ENCODE results near the gene PAX1. TPM values are rescaled to one million over a fixed set of nuclear protein-coding genes. Genes with fewer than 3 reads are reported as not detected.

The PAX1 gene
- total RNA-seq, 2 experiments from 2014 or later, result not detected

- Histone ChIP-seq H3K27ac (ENCODE audit: low read depth, low read length, poor library complexity, severe bottlenecking) (no peak overlapping the region), H3K4me1 (ENCODE audit: insufficient read depth, low read length, poor library complexity, severe bottlenecking) (no peaks in the 10 kb centered on the region), H3K79me2 (ENCODE audit: insufficient read depth, low read depth, low read length) (no peaks in the 10 kb centered on the region), H3K9me3 (ENCODE audit: low read length) (no peaks in the 10 kb centered on the region), H3K4me3 (ENCODE audit: low read depth, low read length, poor library complexity, severe bottlenecking) (no peak overlapping the region), H2AFZ (ENCODE audit: low read length) (no peak overlapping the region), H3K4me2 (ENCODE audit: low read length) (no peak overlapping the region), H4K20me1 (ENCODE audit: insufficient read depth, low read length) (no peaks in the 10 kb centered on the region), H3K9me2 (ENCODE audit: insufficient read depth, low read length) (no peaks in the 10 kb centered on the region), H3K36me3 (ENCODE audit: insufficient read depth, low read length) (no peaks in the 10 kb centered on the region)
- no TSS peak for BruUV-seq (replicated peaks)
- POLR2A ChIA-PET, result no interaction called here
- intact Hi-C loops (cut with micrococcal nuclease; ENCODE audit: unreplicated experiment), result no loop called here
- DNase-seq (ENCODE audit: low spot score), result no peak
- no peak for TF ChIP-seq EZH2phosphoT487 (IDR thresholded peaks at IDR 0.05; ENCODE audit: borderline replicate concordance, low read depth, low read length)
- no peak for TF ChIP-seq CTCF (conservative IDR thresholded peaks at IDR 0.05; ENCODE audit: low read length)
- CTCF ChIA-PET (ENCODE audit: unreplicated experiment), result no interaction called here
Observed at GRCh38 chr20:21701171-21701876, 4.1 kb upstream of the PAX1 start.

GRCh38 chr20:21702016-21702415 lies 3.4 kb upstream of the PAX1 start:
- intact Hi-C loops (cut with micrococcal nuclease; ENCODE audit: unreplicated experiment), result no loop called here
- Histone ChIP-seq H3K4me1 (ENCODE audit: insufficient read depth, low read length, poor library complexity, severe bottlenecking) (no peaks in the 10 kb centered on the region), H3K79me2 (ENCODE audit: insufficient read depth, low read depth, low read length) (no peaks in the 10 kb centered on the region), H4K20me1 (ENCODE audit: insufficient read depth, low read length) (no peaks in the 10 kb centered on the region), H3K9me3 (ENCODE audit: low read length) (no peaks in the 10 kb centered on the region), H3K36me3 (ENCODE audit: insufficient read depth, low read length) (no peaks in the 10 kb centered on the region), H3K27ac (ENCODE audit: low read depth, low read length, poor library complexity, severe bottlenecking) (no peak overlapping the region), H2AFZ (ENCODE audit: low read length) (no peak overlapping the region), H3K4me3 (ENCODE audit: low read depth, low read length, poor library complexity, severe bottlenecking) (no peak overlapping the region), H3K4me2 (ENCODE audit: low read length) (no peak overlapping the region), H3K9me2 (ENCODE audit: insufficient read depth, low read length) (no peaks in the 10 kb centered on the region)
- no TSS peak for BruUV-seq (replicated peaks)
- CTCF ChIA-PET (ENCODE audit: unreplicated experiment), result no interaction called here
- POLR2A ChIA-PET, result no interaction called here
- DNase-seq (ENCODE audit: low spot score), result no peak
- TF ChIP-seq EZH2phosphoT487 (IDR thresholded peaks at IDR 0.05; ENCODE audit: borderline replicate concordance, low read depth, low read length) (no peak), CTCF (conservative IDR thresholded peaks at IDR 0.05; ENCODE audit: low read length) (no peak)

DNA sequence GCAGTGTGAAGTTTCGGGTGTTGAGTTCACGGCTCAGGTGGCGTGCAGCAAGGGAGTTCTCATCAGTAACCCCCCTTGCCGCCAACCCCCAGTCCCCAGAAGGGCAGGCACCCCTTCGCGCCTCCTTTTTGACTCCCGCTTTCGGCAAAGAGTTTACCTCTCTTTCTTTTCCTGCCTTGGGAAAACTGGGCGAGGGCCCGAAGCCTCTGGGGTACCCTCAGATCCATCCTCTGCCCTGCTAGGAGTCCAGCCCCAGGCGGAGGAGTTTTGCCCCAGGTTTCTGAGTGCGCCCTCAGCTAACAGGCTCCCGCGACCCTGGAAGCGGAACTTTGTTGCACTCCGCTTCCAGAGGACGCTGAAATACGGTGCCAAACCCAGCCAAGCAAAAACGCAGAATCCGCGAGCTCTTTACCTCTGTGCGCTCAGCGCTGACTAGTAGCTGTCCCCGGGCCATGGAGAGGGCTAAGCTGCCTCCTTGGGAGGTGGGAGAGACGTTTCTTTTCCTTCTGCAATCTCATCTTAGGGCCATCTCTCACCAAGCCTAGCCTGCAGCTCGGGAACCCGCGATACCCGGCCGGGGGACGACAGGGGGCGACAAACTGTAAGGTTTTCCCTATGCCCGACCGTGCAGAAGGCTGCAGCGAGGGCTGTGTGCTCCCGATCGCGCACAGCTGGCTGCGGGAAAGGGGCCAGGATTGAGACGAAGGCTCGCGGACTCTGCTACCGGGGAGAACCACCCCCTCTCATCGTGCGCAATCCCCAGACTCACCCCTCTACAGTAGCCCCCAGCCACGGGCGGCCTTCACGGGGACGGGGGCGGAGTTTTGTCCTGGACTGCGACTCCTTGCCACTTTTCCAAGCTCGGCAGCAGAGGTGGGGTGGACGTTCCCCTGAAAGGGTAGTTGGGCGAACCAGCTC lies 2.7 kb upstream of the PAX1 start:
- intact Hi-C loops (cut with micrococcal nuclease; ENCODE audit: unreplicated experiment), result no loop called here
- Histone ChIP-seq H3K79me2 (ENCODE audit: insufficient read depth, low read depth, low read length) (no peaks in the 10 kb centered on the region), H3K4me3 (ENCODE audit: low read depth, low read length, poor library complexity, severe bottlenecking) (no peak overlapping the region), H3K36me3 (ENCODE audit: insufficient read depth, low read length) (no peaks in the 10 kb centered on the region), H3K9me3 (ENCODE audit: low read length) (no peaks in the 10 kb centered on the region), H3K4me1 (ENCODE audit: insufficient read depth, low read length, poor library complexity, severe bottlenecking) (no peaks in the 10 kb centered on the region), H3K9me2 (ENCODE audit: insufficient read depth, low read length) (no peaks in the 10 kb centered on the region), H2AFZ (ENCODE audit: low read length) (no peak overlapping the region), H4K20me1 (ENCODE audit: insufficient read depth, low read length) (no peaks in the 10 kb centered on the region), H3K27ac (ENCODE audit: low read depth, low read length, poor library complexity, severe bottlenecking) (no peak overlapping the region), H3K4me2 (ENCODE audit: low read length) (no peak overlapping the region)
- ChIA-PET CTCF (ENCODE audit: unreplicated experiment) (no interaction called here), POLR2A (no interaction called here)
- TF ChIP-seq CTCF (conservative IDR thresholded peaks at IDR 0.05; ENCODE audit: low read length), result peak; percentile 49
- no peak for TF ChIP-seq EZH2phosphoT487 (IDR thresholded peaks at IDR 0.05; ENCODE audit: borderline replicate concordance, low read depth, low read length)
- no TSS peak for BruUV-seq (replicated peaks)
- no peak for DNase-seq (ENCODE audit: low spot score)

Data from OCI-LY7 (cell line).